Right atrium auricular region (tissue), 2 donors: ENCODE results near the gene ZKSCAN5. TPM values are rescaled to one million over a fixed set of nuclear protein-coding genes. Genes with fewer than 3 reads are reported as not detected.
"Not testable (repeated sequence)": the region's sequence is repeated elsewhere in the genome, so short reads cannot be mapped to it uniquely, and the experiment has no call there.

ENCODE experiments used
- DNase-seq: peaks from one replicate; pipeline ENCODE4 v3.0.0-alpha.2; 2019; ENCODE audit warnings: low spot score
- H3K27ac ChIP-seq, 2 donors: fragments of 200-600 bp; sonication (generic); 1 replicate in 1 of 2; 2 replicates in 1 of 2; pipeline ENCODE4 v1.5.1; 2016 to 2019
- H3K27me3 ChIP-seq, 2 donors: fragments of 200-600 bp; sonication (generic); one replicate each; pipeline versions ENCODE4 v1.5.1 to v1.6.0; 2017 to 2019
- H3K36me3 ChIP-seq: fragments of 200-600 bp; sonication (generic); one replicate; pipeline ENCODE4 v1.5.1; 2016
- H3K4me1 ChIP-seq, 2 donors: fragments of 200-600 bp; sonication (generic); one replicate each; pipeline versions ENCODE4 v1.5.1 to v1.6.0; 2017 to 2019
- H3K4me3 ChIP-seq, 2 donors: fragments of 200-600 bp; sonication (generic); 1 replicate in 1 of 2; 2 replicates in 1 of 2; pipeline ENCODE4 v1.5.1; 2017 to 2019; ENCODE audit warnings: mild to moderate bottlenecking in 1 of 2, moderate library complexity in 1 of 2
- H3K9me3 ChIP-seq, 2 donors: fragments of 200-600 bp; sonication (generic); one replicate each; pipeline ENCODE4 v1.5.1; 2019
- CTCF ChIP-seq, 2 donors: fragments of 200-600 bp; sonication (generic); IDR thresholded peaks; one replicate each; pipeline ENCODE4 v1.5.1; 2019; ENCODE audit warnings: antibody characterized with exemption in 2 of 2
- total RNA-seq, 2 donors: library from RNA; depleted of rRNA; stranded (reverse); fragments of >200 nt; gene quantifications; one replicate each; pipeline ENCODE4 v1.1.0, GENCODE V29; 2016

The ZKSCAN5 gene
- total RNA-seq, 2 donors from 2014 or later, result 5.4 to 6.3 TPM

GRCh38 chr7:99539213-99539811 lies 34.9 kb downstream of the ZKSCAN5 start:
- peaks cover 5 to 24% of the 10 kb centered on the region in 2 donors for H3K9me3 ChIP-seq
- H3K4me3 ChIP-seq, result no peak overlapping the region
- TF ChIP-seq CTCF (IDR thresholded peaks at IDR 0.05), result no peak
- H3K27ac ChIP-seq, result no peak overlapping the region
- H3K36me3 ChIP-seq, result no peaks in the 10 kb centered on the region
- H3K27me3 ChIP-seq, result no peaks in the 10 kb centered on the region
- DNase-seq, result no peak
- H3K4me1 ChIP-seq, result no peaks in the 10 kb centered on the region

- H3K4me3 ChIP-seq, result no peak overlapping the region
- H3K9me3 ChIP-seq, result peaks cover 5 to 24% of the 10 kb centered on the region in 2 donors
- no peaks in the 10 kb centered on the region for H3K4me1 ChIP-seq
- no peaks in the 10 kb centered on the region for H3K27me3 ChIP-seq
- no peak for TF ChIP-seq CTCF (IDR thresholded peaks at IDR 0.05)
- no peak overlapping the region for H3K27ac ChIP-seq
- no peak for DNase-seq
- H3K36me3 ChIP-seq, result no peaks in the 10 kb centered on the region
These were observed 36.1 kb downstream of the ZKSCAN5 start for GRCh38 chr7:99540542-99540941.

GRCh38 chr7:99541212-99541611 lies 36.8 kb downstream of the ZKSCAN5 start:
- Histone ChIP-seq H3K4me3 (no peak overlapping the region), H3K4me1 (no peaks in the 10 kb centered on the region), H3K36me3 (no peaks in the 10 kb centered on the region), H3K27ac (no peak overlapping the region), H3K27me3 (no peaks in the 10 kb centered on the region), H3K9me3 (peaks cover 5 to 24% of the 10 kb centered on the region in 2 donors)
- DNase-seq, result no peak
- no peak for TF ChIP-seq CTCF (IDR thresholded peaks at IDR 0.05)

- Histone ChIP-seq H3K4me1 (no peaks in the 10 kb centered on the region), H3K27ac (no peak overlapping the region), H3K36me3 (peaks cover 13% of the 10 kb centered on the region), H3K9me3 (peaks cover 5 to 28% of the 10 kb centered on the region in 2 donors), H3K27me3 (no peaks in the 10 kb centered on the region), H3K4me3 (no peak overlapping the region)
- no peak for DNase-seq
- no peak for TF ChIP-seq CTCF (IDR thresholded peaks at IDR 0.05)
These were observed 38.7 kb downstream of the ZKSCAN5 start for GRCh38 chr7:99543081-99543671.

- no peaks in the 10 kb centered on the region for H3K27me3 ChIP-seq
- DNase-seq, result no peak
- peaks cover 15% of the 10 kb centered on the region for H3K36me3 ChIP-seq
- H3K4me1 ChIP-seq, result no peaks in the 10 kb centered on the region
- no peak for TF ChIP-seq CTCF (IDR thresholded peaks at IDR 0.05)
- peaks cover 5 to 28% of the 10 kb centered on the region in 2 donors for H3K9me3 ChIP-seq
- no peak overlapping the region for H3K27ac ChIP-seq
- H3K4me3 ChIP-seq, result no peak overlapping the region
These were observed 39.5 kb downstream of the ZKSCAN5 start for GRCh38 chr7:99543916-99544315.

- Histone ChIP-seq H3K9me3 (peaks cover 4 to 20% of the 10 kb centered on the region in 2 donors), H3K36me3 (peaks cover 15% of the 10 kb centered on the region)
- not testable (repeated sequence) for H3K4me1 ChIP-seq, H3K27me3 ChIP-seq, H3K27ac ChIP-seq, H3K4me3 ChIP-seq, DNase-seq
These were observed 40.8 kb downstream of the ZKSCAN5 start for GRCh38 chr7:99545308-99545707.

GRCh38 chr7:99549545-99549944 lies 45.1 kb downstream of the ZKSCAN5 start:
- not testable (repeated sequence) for H3K27me3 ChIP-seq

More at GRCh38 chr7:99549545-99549944, 45.1 kb downstream of the ZKSCAN5 start:
- H3K9me3 ChIP-seq, H3K27ac ChIP-seq, H3K4me3 ChIP-seq, DNase-seq: not testable (repeated sequence)
- Histone ChIP-seq H3K4me1 (peaks cover 0 to 19% of the 10 kb centered on the region in 2 donors), H3K36me3 (peaks cover 15% of the 10 kb centered on the region)
